NCI-H146 treated with DMSO at 0.1 percent for 48 hours (cell line): ENCODE results near the gene FLAD1.
A peak's percentile ranks its signal among the peaks of the same experiment; 100 is the strongest.

ENCODE experiments used
- DNase-seq: peaks from one replicate; lab custom pipeline; 2025; ENCODE audit not compliant: unreplicated experiment; lab: John Stamatoyannopoulos, UW

Gene FLAD1

GRCh38 chr1:155014709-155015508, 31.8 kb downstream of the FLAD1 start:
- DNase-seq: no peak

DNA sequence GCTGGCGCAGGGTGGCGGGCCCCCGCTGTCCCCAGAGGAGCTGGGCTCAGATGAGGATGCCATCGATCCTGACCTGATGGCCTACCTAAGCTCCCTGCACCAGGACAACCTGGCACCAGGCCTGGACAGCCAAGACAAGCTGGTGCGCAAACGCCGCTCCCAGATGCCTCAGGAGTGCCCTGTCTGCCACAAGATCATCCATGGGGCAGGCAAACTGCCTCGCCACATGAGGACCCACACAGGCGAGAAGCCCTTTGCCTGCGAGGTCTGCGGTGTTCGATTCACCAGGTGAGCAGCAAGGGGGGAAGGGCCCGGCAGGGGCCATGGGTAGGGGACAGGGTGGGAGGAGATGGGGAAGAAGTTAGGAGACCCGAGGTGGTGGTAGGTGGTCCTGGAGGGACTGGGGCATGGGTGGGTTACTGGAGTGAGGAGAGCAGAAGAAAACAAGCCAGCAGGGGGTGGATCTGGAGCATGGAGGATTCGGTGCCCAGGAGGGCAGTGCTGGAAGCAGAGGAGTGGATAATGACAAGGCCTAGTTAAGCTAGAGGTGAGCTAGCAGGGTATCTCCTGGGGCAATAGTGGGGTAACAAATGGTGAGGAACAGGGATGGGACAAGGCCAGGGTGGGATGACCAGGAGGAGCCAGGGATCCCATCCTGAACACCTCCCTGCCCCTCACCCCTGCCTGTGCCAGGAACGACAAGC, 32.5 kb downstream of the FLAD1 start:
- DNase-seq: no peak

DNA sequence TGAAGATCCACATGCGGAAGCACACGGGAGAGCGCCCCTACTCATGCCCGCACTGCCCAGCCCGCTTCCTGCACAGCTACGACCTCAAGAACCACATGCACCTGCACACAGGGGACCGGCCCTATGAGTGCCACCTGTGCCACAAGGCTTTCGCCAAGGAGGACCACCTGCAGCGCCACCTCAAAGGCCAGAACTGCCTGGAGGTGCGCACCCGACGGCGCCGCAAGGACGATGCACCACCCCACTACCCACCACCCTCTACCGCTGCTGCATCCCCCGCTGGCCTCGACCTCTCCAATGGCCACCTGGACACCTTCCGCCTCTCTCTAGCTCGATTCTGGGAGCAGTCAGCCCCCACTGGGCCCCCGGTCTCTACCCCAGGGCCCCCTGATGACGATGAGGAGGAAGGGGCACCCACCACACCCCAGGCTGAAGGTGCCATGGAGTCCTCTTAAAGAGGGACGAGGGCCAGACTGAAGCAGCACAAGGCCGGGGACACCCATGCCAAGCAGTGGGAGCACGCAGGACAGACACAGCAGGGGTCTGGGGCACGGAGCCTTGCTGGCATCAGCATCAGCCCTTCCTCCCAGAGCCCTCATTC, 33.2 kb downstream of the FLAD1 start:
- no peak for DNase-seq

GRCh38 chr1:155017041-155017945, 34.1 kb downstream of the FLAD1 start:
- peak; percentile 72 for DNase-seq

GRCh38 chr1:155017946-155018316, 34.8 kb downstream of the FLAD1 start:
- no peak for DNase-seq

DNA sequence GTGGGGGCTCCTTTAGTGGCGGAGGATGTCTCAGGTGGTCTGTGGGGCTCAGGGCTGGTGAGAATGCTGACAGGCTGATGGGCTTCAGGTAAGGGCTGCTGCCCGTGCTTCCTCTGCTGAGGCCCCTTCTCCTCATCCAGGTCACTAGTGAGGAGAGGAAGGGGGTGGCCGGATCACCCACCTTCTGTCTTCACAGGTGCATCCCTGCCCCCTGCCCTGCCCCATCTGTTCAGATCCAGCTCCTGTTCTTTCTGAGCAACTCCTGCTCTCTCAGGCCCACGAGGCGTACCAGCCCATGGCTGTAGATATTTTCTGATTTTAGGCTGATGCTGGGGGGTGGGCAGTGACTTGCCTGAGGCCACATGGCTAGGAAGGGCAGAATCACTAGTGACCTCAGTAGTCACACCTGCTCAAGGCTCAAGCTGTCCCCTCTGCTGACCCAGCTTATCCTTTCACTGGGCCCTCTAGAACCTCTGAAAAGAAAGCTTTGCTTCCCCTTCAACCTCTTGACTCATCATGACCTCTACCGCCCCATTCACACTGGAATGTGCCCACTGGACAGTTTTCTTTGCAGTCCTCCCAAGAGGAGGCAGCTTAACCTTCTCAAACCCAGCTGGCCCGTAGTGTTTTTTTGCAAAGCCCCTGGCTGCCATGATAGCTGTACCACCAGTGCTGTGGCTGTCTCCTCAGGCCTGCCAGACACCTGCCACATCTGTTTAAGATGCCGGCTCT, 35.6 kb downstream of the FLAD1 start:
- no peak for DNase-seq

- no peak for DNase-seq
Measured at GRCh38 chr1:155019377-155020245, 36.5 kb downstream of the FLAD1 start.

GRCh38 chr1:155022136-155022926, 39.2 kb downstream of the FLAD1 start:
- DNase-seq: no peak

- DNase-seq: no peak
Measured at GRCh38 chr1:155022927-155023236, 39.7 kb downstream of the FLAD1 start.

- no peak for DNase-seq
Measured at GRCh38 chr1:155023627-155024026, 40.5 kb downstream of the FLAD1 start.

DNA sequence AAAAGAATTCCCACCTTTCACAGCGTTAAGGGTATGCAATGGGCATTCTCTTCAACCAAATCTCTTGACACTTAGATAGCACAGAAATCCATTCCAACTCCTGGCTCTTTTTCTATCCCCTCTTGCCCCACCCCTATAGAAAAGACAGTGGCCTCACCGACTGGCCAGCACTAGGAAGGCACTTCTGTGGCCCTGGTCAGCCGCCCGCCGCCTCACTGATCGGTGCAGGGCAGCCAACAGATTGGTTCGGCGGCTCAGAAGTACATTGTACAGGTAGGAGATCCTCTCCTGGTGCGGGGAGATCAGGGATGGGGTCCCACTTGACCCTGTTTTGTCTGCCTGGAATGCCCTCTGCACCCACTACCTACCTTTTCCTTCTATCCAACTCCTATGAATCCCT, 41.2 kb downstream of the FLAD1 start:
- no peak for DNase-seq

- no peak for DNase-seq
Measured at GRCh38 chr1:155026154-155026553, 43.0 kb downstream of the FLAD1 start.

- no peak for DNase-seq
Measured at GRCh38 chr1:155026588-155026987, 43.4 kb downstream of the FLAD1 start.

GRCh38 chr1:155029513-155030242, 46.5 kb downstream of the FLAD1 start:
- no peak for DNase-seq

DNA sequence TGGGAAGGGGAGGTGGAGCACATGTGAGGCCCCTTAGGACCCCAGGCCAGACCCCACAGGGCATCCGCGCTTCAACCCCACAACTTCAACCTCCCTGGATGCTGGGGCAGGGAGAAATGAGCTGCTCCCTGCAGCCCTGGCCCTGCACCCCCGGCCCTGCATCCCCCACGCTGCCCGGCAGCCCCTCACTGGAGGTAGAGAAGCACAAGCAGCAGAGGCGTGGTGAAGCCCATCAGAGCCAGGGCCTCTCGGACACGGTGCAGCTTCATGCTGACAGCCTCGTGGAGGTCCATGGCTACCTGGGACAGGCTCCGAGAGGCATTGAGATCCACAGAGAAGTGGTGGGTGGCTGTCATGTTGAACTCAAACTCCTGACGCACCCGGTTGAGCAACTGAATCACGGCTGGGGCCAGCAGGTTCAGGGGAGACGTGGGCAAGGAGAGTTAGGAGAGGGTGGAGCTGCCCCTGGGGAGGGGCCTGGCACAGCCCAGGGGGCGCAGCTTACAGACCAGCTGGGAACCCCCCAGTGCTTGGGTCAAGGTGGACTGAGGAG, 47.2 kb downstream of the FLAD1 start:
- DNase-seq: no peak

GRCh38 chr1:155030899-155031298, 47.8 kb downstream of the FLAD1 start:
- no peak for DNase-seq

- DNase-seq: no peak
Measured at GRCh38 chr1:155032886-155033285, 49.7 kb downstream of the FLAD1 start.

GRCh38 chr1:155033524-155033923, 50.4 kb downstream of the FLAD1 start, which contains the start of the genes DCST1 and DCST2:
Gene DCST1 (plus strand): TSS chr1:155033824. CDS start chr1:155034037, 213 bp downstream.
Gene DCST2 (minus strand): TSS chr1:155033781. CDS start chr1:155033701, 80 bp downstream.
- DNase-seq: no peak
